Neural progenitor cell (in vitro differentiated cells): ENCODE data around the gene ARMC3.

Source experiments
- EZH2 ChIP-seq: fragments of 200-600 bp; sonication (generic); IDR thresholded peaks from 2 replicates; pipeline ENCODE4 v1.6.1; 2017; ENCODE audit warnings: antibody characterized with exemption, mild to moderate bottlenecking, moderate library complexity
- TF ChIP-seq, protein P1 (sequence below): fragments of 200-600 bp; sonication (generic); IDR thresholded peaks from 2 replicates; pipeline ENCODE4 v1.5.1; 2017; ENCODE audit warnings: antibody characterized with exemption, mild to moderate bottlenecking

DNA sequence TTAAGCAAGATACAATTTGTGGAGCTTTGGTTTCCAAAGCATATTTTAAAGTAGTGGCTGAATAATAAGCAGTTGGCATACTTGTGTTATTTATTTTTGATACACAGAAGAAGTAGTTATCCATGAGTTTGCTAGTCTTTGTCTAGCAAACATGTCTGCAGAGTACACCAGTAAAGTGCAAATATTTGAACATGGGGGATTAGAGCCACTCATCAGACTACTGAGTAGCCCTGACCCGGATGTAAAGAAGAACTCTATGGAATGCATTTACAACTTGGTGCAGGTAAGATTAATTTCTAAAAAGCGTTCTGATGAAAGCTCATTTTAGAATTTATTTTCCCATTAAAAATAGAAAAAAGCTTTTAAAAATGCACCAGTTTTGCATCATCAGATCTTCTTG lies 31.4 kb downstream of the ARMC3 start:
- TF ChIP-seq, protein P1, sequence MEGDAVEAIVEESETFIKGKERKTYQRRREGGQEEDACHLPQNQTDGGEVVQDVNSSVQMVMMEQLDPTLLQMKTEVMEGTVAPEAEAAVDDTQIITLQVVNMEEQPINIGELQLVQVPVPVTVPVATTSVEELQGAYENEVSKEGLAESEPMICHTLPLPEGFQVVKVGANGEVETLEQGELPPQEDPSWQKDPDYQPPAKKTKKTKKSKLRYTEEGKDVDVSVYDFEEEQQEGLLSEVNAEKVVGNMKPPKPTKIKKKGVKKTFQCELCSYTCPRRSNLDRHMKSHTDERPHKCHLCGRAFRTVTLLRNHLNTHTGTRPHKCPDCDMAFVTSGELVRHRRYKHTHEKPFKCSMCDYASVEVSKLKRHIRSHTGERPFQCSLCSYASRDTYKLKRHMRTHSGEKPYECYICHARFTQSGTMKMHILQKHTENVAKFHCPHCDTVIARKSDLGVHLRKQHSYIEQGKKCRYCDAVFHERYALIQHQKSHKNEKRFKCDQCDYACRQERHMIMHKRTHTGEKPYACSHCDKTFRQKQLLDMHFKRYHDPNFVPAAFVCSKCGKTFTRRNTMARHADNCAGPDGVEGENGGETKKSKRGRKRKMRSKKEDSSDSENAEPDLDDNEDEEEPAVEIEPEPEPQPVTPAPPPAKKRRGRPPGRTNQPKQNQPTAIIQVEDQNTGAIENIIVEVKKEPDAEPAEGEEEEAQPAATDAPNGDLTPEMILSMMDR = no peak
- no peak for TF ChIP-seq EZH2
